Fibroblast of the aortic adventitia (primary cell): ENCODE results near the gene SV2B. TPM values are rescaled to one million over a fixed set of nuclear protein-coding genes. Genes with fewer than 3 reads are reported as not detected.
A peak's percentile ranks its signal among the peaks of the same experiment; 100 is the strongest.

Source experiments
- DNase-seq: peaks from one replicate; pipeline ENCODE4 v3.0.0-alpha.2; 2010; ENCODE audit warnings: low read depth
- H3K4me3 ChIP-seq: 2 replicates; pipeline ENCODE4 v1.5.1; 2011; ENCODE audit warnings: low read depth, mild to moderate bottlenecking, control low read depth, low read length, moderate library complexity
- CTCF ChIP-seq: IDR thresholded peaks from 2 replicates; pipeline ENCODE4 v1.5.1; 2011; ENCODE audit warnings: mild to moderate bottlenecking, low read length, control low read depth, inconsistent platforms; ENCODE audit not compliant: insufficient read depth
- total RNA-seq: library from RNA; depleted of rRNA; stranded (reverse); fragments of >200 nt; gene quantifications from 2 replicates; pipeline ENCODE4 v1.2.3, GENCODE V29; 2012; ENCODE audit warnings: low replicate concordance

The SV2B gene
- total RNA-seq, 1 donor, result not detected

GRCh38 chr15:91255670-91256192 is 155.7 kb downstream of the SV2B start:
- no peak overlapping the region for H3K4me3 ChIP-seq
- DNase-seq, result no peak
- no peak for TF ChIP-seq CTCF

GRCh38 chr15:91257746-91258414 is 157.8 kb downstream of the SV2B start:
- no peak overlapping the region for H3K4me3 ChIP-seq
- TF ChIP-seq CTCF, result no peak
- DNase-seq, result no peak

- no peak for TF ChIP-seq CTCF
- H3K4me3 ChIP-seq, result no peak overlapping the region
- no peak for DNase-seq
Observed at GRCh38 chr15:91258415-91258759, 158.3 kb downstream of the SV2B start.

- DNase-seq, result no peak
- no peak for TF ChIP-seq CTCF
- no peak overlapping the region for H3K4me3 ChIP-seq
Observed at GRCh38 chr15:91259077-91259476, 159.0 kb downstream of the SV2B start.

GRCh38 chr15:91261345-91261744 is 161.3 kb downstream of the SV2B start:
- no peak for TF ChIP-seq CTCF
- DNase-seq, result no peak
- H3K4me3 ChIP-seq, result no peak overlapping the region

GRCh38 chr15:91263632-91264531 is 163.8 kb downstream of the SV2B start:
- peak; percentile 64 for DNase-seq
- TF ChIP-seq CTCF, result no peak

More at GRCh38 chr15:91263632-91264531, 163.8 kb downstream of the SV2B start:
- H3K4me3 ChIP-seq, result peak overlapping the region; percentile 13
